NT2/D1 (cell line): Measurements from ENCODE around the gene CD300LD.

Experiments
- YY1 ChIP-seq: IDR thresholded peaks from 2 replicates; pipeline ENCODE4 v1.6.1; 2011; ENCODE audit not compliant: insufficient read length, insufficient read depth
- ZNF274 ChIP-seq: IDR thresholded peaks from 2 replicates; pipeline ENCODE4 v1.6.1; 2011; ENCODE audit warnings: mild to moderate bottlenecking, low read depth, low read length

GRCh38 chr17:74633326-74633725, 41.2 kb upstream of the CD300LD start:
- TF ChIP-seq YY1 (no peak), ZNF274 (no peak)
